DND-41 (cell line): ENCODE measurements around the gene NRCAM.

Experiments
- EZH2 ChIP-seq: IDR thresholded peaks from 3 replicates; pipeline ENCODE4 v1.6.1; 2012; ENCODE audit warnings: borderline replicate concordance, low read depth, mild to moderate bottlenecking, moderate library complexity, low read length, inconsistent platforms; ENCODE audit not compliant: severe bottlenecking
- TF ChIP-seq, protein P1 (sequence below): IDR thresholded peaks from 2 replicates; pipeline ENCODE4 v1.5.1; 2012; ENCODE audit warnings: borderline replicate concordance, low read length, moderate library complexity, mild to moderate bottlenecking; ENCODE audit not compliant: poor library complexity, severe bottlenecking; ENCODE audit errors: extremely low read depth

DNA sequence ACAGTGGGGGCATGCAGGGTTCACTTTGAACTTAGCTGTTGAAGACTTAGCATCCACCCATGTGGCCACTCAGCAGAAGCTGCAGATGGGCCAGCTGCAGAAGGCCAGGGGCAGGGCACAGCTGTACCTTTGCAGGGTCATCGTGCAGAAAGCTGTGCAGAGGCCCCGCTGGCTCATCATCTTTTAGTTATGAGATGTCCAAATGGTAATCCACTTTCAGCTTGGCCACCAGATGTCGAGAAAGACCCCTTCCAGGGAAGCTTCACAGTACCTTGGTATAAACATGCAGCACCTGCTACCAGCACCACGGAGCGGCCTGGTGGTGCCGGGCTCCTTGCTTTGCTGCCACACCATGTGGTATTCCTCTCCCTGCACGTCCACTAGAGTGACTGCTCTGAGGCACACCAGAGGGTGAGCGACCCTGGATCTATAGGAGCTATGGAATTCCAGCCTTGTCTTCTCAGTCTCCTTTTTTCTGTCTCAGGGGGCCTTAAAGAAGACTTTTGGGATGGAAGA, 251.9 kb downstream of the NRCAM start:
- TF ChIP-seq, protein P1, sequence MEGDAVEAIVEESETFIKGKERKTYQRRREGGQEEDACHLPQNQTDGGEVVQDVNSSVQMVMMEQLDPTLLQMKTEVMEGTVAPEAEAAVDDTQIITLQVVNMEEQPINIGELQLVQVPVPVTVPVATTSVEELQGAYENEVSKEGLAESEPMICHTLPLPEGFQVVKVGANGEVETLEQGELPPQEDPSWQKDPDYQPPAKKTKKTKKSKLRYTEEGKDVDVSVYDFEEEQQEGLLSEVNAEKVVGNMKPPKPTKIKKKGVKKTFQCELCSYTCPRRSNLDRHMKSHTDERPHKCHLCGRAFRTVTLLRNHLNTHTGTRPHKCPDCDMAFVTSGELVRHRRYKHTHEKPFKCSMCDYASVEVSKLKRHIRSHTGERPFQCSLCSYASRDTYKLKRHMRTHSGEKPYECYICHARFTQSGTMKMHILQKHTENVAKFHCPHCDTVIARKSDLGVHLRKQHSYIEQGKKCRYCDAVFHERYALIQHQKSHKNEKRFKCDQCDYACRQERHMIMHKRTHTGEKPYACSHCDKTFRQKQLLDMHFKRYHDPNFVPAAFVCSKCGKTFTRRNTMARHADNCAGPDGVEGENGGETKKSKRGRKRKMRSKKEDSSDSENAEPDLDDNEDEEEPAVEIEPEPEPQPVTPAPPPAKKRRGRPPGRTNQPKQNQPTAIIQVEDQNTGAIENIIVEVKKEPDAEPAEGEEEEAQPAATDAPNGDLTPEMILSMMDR = no peak
- TF ChIP-seq EZH2 = no peak
